ENCODE results near the gene FAAH2. TPM values are rescaled to one million over a fixed set of nuclear protein-coding genes. Genes with fewer than 3 reads are reported as not detected.
"Not testable (repeated sequence)": the region's sequence is repeated elsewhere in the genome, so short reads cannot be mapped to it uniquely, and the experiment has no call there.

FAAH2 gene
- total RNA-seq, 1 donor from 2014 or later, result 4.2 TPM

DNA sequence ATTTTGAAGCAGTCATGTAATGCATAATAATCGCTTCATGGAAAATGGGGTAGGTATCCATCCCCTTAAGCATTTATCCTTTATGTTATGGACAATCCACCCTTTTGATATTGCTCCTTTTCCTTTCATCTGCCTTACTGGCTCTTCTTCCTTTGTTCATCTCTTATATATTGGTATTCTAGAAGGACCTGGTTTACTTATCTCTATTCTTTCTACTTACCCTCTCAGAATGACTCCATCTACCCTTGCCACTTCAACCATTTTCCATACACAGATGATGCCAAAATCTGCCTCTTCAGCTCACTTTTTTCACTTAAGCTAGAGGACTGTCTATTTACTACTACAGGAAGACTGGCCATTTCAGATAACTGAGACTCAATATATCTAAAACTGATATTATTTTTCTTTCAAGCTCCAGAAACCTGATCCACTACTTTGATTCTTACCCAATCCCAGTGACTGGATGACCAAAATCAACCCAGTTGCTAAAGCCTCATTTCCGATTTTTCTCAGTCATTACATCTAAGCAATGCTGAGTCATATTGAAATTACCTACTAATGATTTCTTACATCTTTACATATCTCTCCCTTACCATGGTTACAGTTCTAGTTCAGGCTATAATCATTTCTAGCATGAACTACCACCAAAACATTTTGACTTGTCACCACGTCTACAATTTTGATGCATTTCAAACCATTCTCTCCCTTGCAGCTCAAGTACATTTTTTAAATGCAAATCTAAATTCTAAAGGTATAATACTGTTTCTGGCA lies 93.7 kb downstream of the FAAH2 start:
- intact Hi-C loops (cut with micrococcal nuclease), result no loop called here

DNA sequence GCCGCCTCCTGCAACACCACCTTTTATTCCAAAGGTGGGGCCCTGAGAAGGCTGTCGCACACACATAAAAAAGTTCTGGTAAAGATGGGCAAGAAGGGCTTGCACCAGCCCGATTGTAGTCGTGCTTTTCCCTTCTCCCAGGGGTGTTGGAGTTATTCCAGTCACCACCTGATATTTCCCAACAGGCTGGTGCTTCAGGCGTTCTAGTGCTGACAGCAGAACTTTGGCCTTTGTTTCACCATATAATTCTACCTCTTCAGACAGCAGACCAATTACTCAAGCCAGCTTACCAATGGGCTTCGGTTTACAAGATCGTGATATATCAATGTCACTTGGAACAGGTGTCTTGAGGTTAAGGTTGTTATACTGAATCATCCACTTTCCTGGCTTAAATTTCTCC lies 107.7 kb downstream of the FAAH2 start:
- intact Hi-C loops (cut with micrococcal nuclease), result not testable (repeated sequence)

DNA sequence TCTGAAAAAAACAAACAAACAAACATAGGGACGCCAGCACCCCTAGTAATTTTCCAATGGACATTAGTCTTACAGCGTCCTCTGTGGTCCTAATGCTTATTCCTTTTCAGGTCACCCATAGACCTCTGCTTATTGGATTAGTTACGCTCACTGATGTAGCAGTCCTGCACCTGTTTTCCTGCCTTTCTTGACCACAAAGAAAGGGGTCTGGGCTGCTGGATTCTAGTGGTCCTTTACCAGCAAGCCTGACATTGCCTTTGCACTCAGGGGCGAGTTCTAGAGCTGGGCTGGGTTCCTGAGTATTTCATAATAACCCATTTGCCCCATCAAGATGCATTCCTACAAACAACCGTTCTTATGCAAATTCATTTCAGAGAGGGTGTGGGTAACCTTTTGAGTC lies 116.7 kb downstream of the FAAH2 start:
- intact Hi-C loops (cut with micrococcal nuclease), result not testable (repeated sequence)

GRCh38 chrX:57406149-57406548 lies 119.6 kb downstream of the FAAH2 start:
- intact Hi-C loops (cut with micrococcal nuclease), result no loop called here

DNA sequence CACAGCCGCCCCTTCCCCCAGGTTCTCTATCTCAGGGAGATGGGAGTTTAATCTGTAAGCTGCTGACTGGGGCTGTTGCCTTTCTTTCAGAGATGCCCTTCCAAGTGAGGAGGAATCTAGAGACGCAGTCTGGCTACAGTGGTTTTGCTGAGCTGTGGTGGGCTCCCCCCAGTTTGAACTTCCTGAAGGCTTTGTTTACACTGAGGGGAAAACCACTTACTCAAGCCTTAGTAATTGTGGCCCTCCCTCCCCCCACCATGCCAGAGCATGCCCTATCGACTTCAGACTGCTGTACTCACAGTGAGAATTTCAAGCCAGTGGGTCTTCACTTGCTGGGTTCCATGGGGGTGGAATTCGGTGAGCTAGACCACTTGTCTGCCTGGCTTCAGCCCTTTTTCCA lies 131.3 kb downstream of the FAAH2 start:
- intact Hi-C loops (cut with micrococcal nuclease), result no loop called here

DNA sequence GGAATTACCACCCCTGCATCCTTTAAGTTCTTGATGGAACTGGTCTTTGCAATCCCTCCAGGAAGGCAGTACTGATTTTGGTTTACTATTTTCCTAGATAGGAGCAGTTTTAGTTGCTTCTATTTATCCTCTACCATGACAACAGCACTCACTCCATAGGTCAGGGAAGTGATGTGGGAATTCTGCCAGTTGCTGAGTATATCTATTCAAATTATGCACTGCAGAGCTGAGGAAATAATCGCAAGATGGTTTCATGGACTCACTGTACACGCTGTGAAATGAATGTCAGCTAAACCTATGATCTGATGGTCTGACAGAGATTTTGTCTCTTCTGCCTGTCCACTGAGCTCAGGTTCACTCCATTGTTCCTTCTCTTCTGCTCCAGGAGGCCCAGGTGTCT lies 135.8 kb downstream of the FAAH2 start:
- intact Hi-C loops (cut with micrococcal nuclease), result no loop called here

DNA sequence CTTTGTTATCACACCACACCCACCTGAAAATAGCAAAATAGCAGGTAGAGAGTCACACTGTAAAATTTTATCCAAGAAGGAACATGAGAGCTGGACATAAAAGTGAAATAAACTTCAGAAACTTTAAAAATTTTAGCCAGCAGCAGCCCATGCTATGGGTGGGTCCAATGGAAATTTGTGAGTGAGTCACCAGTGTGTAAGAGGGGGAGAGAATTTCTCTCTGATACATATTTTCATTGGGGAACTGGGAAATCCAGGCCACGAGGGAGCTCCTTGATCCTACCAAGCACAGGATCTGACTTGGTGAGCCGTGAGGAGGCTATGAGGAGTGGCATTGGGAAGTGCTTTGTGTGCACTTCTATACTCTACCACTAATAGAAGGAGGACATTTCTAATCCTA lies 136.3 kb downstream of the FAAH2 start:
- intact Hi-C loops (cut with micrococcal nuclease), result no loop called here

- intact Hi-C loops (cut with micrococcal nuclease), result no loop called here
Measured at GRCh38 chrX:57445076-57445475, 158.6 kb downstream of the FAAH2 start.

- intact Hi-C loops (cut with micrococcal nuclease), result no loop called here
Measured at GRCh38 chrX:57445832-57446231, 159.3 kb downstream of the FAAH2 start.

DNA sequence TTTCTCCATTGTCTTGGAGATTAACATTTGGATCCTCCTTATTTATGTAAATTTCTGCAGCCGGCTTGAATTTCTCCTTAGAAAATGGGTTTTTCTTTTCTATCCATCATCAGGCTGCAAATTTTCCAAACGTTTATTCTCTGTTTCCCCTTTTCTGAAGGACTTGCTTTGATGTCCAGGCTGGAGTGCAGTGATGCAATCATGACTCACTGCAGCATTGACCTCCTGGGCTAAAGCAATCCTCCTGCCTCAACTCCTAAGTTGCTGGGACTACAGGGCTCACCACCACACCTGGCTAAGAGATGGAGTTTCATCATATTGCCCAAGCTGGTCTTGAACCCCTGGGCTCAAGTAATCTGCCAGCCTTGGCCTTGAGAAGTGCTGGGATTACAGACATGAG lies 161.3 kb downstream of the FAAH2 start:
- intact Hi-C loops (cut with micrococcal nuclease), result no loop called here

DNA sequence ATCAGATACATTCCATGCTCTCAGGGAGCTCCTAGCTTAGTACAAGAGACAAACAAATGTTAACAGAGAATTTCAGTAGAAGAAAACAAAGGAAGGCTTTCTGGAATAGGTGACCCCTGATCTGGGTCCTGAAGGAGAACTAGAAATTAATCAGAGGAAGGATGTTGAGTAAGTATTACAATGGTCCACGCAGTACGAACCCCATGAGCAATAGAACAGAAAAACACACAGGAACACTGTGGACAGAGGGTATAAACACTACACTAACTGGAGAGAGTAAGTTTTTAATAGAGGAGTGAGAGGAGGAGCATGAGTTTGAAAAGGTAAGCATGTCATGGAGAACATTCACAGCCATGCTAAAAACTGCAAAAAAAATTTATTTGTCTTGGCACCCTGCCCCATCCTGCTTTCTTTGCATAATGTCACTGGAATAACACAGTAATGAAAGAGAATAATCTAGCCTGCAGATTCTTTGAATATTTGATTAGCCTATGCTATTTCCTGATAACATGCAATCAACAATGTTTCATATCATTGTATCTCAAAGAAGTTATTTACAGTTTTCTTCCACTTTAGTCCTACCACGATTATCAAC lies 165.0 kb downstream of the FAAH2 start:
- intact Hi-C loops (cut with micrococcal nuclease), result loop anchor here (5.0 kb wide), 1 partner anchor 294 kb away; no protein-coding TSS in a partner anchor

DNA sequence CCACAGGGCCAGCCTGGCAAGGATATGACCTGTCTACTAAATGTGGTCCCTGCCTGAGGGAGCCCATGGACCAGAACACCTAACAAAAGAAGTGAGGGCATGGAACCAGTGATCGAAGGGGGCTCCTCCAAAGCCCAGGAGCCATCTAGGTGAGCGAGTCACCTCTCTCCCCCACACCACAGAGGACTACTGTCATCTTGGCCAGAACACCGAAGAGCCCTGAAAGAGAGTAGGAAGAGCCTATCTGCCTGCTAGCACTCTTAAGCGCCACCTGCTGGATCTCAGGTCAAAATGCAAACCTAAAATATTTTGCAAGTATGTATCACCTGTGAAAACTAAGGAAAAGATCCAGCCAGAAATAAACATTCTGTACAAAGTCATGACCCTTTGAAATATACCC lies 167.4 kb downstream of the FAAH2 start:
- intact Hi-C loops (cut with micrococcal nuclease), result loop anchor here (1.0 to 5.0 kb wide), 2 partner anchors 172 to 297 kb away; no protein-coding TSS in a partner anchor

GRCh38 chrX:57481514-57481913 lies 195.0 kb downstream of the FAAH2 start:
- intact Hi-C loops (cut with micrococcal nuclease), result no loop called here

DNA sequence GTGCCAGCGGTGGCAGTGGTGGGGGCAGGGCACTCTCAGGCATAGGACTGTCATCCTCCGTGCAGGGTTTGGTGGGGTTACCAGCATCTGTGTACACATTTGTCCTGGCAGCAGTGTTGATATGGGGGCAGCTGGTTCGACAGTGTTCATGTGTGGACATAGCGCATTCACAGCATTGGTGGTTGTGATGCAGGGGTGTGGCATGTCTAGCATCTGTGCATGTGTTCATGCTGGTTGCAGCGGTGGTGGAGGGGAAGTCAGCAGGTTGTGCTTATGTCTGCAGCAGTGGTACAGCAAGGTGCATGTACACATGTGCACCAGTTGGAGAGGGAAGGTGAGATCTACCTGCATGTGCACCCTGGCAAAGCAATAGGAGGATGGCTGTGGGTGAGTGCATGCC lies 230.0 kb downstream of the FAAH2 start:
- intact Hi-C loops (cut with micrococcal nuclease), result no loop called here

DNA sequence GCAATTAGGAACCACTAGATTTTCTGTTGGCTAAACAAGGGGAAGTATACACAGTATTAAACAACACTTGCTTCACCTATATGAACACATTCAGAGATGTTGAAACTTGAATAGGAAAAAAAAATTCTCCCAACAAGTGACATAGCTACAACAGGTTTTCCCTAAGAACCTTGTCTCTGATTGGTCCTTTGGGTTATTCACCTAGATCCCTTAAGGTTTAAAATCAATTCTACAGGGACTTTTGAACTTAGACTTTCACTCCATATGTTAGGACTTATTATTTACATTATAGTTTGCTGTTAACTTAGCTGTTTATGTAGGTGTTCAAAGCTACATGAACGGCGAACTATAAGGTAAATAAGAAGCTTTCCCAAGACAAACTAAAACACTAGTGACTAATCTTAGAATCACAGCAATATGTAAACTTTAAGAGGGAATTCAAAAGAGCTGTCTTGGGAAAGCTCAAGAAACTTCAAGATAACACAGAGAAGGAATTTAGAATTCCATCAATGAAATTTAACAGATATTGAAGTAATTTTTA lies 233.1 kb downstream of the FAAH2 start:
- intact Hi-C loops (cut with micrococcal nuclease), result no loop called here

GRCh38 chrX:57528670-57529255 lies 242.3 kb downstream of the FAAH2 start:
- intact Hi-C loops (cut with micrococcal nuclease), result loop anchor here (5.0 kb wide), 1 partner anchor 499 kb away; no protein-coding TSS in a partner anchor

Other genes with a start within 250 kb of the FAAH2 start
- 10.4 and 12.7 TPM in 2 replicates for gene SPIN2B, start 165.2 kb upstream of the FAAH2 start, total RNA-seq
- 0.70 and 1.1 TPM in 2 replicates for gene SPIN2A, start 149.3 kb upstream of the FAAH2 start, total RNA-seq

Measured in T-helper 2 cell treated with Interferon-gamma antibody and Interleukin-4, amounts not matched to agents 100 ng/mL and 5 ng/mL, for 36 hours (primary cell).